GM19395 (cell line): ENCODE data around the gene THRAP3.
"Not testable (repeated sequence)": the region's sequence is repeated elsewhere in the genome, so short reads cannot be mapped to it uniquely, and the experiment has no call there.

Source experiments
- ATAC-seq: cut with Tn5 transposase; IDR thresholded peaks from one replicate; pipeline ENCODE4 v1.9.1; 2021; ENCODE audit warnings: mild to moderate bottlenecking, moderate library complexity; ENCODE audit not compliant: unreplicated experiment

The THRAP3 gene

DNA sequence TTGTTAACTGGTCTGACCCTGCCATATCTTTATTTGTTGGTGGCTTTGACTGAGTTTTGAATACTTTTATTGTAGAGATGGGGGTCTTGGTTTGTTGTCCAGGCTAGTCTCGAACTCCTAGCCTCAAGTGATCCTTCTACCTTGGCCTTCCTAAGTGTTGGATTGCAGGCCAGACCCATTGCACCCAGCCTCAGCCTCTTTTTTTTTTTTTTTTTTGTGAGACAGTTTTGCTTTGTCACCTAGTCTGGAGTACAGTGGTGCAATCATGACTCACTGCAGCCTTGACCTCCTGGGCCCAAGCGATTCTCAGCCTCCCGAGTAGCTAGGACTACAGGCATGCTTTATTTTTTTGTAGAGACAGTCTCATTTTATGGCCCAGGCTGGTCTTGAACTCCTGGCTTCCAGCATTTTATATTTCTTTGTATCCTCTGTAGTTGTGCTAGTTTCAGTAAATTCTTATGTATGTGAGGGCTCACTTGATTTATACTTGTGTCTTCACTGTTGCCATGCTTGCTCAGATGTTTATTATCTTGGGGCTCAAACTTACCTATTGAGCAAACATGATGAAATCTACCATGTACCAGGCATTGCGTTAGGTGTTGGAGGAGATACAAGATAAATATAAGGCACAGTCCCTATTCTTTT is 24.1 kb downstream of the THRAP3 start:
- ATAC-seq, result no peak

DNA sequence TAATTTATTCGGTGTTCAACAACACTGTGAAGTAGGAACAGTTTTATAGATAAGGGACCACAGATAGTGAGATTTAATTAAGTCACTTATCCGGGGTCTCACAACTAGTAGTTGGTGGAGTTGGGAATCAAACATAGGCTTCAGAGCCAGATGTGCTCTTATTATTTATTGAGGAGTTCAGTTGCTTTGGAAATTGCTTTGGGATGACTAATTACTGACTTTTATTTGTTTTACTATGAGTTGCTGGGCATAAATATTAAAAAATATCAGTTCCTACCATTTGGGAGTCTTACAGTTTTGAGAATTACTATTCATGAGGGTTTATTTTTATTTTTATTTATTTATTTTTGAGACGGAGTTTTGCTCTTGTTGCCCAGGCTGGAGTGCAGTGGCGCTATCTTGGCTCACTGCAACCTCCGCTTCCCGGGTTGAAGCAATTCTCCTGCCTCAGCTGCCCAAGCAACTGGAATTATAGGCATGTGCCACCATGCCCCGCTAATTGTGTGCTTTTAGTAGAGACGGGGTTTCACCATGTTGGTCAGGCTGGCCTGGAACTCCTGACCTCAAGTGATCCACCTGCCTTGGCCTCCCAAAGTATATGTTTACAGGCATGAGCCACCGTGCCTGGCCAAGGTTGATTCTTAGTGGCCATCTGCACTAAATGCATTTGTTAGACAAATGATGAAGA is 27.7 kb downstream of the THRAP3 start:
- ATAC-seq, result no peak

GRCh38 chr1:36252482-36252824 is 28.2 kb downstream of the THRAP3 start:
- ATAC-seq, result not testable (repeated sequence)

- ATAC-seq, result no peak
These were observed 29.1 kb downstream of the THRAP3 start for GRCh38 chr1:36253161-36253862.

DNA sequence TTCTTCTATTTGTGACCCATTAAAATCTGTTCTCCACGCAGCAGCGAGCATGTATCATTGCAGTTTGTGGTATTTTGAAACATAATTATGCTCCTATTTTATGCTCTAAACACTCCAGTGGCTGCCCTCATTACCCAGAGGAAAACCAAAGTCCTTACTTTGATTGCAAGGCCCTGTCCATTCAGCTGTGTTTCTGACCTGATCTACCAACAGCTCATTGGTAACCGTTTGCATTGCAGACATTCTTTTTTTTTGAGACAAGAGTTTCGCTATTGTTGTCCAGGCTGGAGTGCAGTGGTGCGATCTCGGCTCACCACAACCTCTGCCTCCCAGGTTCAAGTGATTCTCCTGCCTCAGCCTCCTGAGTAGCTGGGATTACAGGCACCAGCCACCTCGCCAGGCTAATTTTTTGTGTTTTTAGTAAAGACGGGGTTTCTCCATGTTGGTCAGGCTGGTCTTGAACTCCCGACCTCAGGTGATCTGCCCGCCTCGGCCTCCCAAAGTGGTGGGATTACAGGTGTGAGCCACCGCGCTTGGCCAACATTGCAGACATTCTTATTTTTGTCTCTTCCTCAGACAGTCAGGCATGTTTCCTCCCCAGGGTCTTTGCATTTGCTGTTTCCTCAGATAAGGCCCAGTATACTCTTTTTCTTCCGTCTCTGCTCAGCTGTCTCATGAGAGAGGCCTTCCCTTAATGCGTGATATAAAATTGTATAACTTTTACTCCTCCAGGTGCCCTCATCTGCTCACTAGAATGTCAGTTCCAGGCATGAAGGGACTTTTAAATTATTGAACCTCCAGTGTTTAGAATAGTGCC is 32.5 kb downstream of the THRAP3 start:
- no peak for ATAC-seq

- ATAC-seq, result no peak
These were observed 33.1 kb downstream of the THRAP3 start for GRCh38 chr1:36257375-36257767.

- no peak for ATAC-seq
These were observed 34.7 kb downstream of the THRAP3 start for GRCh38 chr1:36258960-36259344.

DNA sequence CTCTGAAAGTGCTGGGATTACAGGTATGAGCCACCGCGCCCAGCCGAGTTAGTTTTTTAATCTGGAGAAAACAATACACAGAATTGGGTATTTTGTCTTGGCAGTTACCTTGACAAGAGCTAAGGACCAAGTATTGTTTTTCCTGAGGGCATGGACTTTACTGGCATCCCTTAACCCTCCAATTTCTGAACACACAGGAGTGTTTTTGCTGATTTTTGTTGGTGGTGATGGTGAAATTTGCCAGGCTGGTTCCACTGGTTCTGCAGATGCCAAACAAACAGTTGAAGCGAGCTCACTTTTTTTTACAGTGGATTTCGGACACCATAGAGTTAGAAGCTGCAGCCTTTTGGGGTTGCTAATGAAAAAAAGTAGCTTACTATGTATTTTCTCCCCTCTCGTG is 44.7 kb downstream of the THRAP3 start:
- ATAC-seq, result no peak

GRCh38 chr1:36269408-36269838 is 45.2 kb downstream of the THRAP3 start:
- no peak for ATAC-seq

GRCh38 chr1:36273024-36273423 is 48.8 kb downstream of the THRAP3 start:
- ATAC-seq, result no peak

DNA sequence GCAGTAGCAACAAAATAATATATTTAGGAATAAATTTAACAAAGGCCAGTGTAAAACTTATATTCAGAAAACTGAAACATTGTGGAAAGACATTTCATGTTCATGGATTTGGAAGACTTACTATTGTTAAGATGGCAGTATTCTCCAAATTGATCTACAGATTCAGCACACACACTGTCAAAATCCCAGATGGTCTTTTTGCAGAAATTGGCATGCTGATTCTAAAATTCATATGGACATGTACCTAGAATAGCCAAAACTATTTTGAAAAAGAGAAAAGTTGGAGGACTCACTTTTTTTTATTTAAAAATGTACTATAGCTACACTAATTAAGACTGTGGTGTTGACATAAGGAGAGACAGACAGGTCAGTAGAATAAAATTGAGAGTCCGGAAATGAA is 50.0 kb downstream of the THRAP3 start:
- no peak for ATAC-seq

- no peak for ATAC-seq
These were observed 52.4 kb downstream of the THRAP3 start for GRCh38 chr1:36276688-36277087.

DNA sequence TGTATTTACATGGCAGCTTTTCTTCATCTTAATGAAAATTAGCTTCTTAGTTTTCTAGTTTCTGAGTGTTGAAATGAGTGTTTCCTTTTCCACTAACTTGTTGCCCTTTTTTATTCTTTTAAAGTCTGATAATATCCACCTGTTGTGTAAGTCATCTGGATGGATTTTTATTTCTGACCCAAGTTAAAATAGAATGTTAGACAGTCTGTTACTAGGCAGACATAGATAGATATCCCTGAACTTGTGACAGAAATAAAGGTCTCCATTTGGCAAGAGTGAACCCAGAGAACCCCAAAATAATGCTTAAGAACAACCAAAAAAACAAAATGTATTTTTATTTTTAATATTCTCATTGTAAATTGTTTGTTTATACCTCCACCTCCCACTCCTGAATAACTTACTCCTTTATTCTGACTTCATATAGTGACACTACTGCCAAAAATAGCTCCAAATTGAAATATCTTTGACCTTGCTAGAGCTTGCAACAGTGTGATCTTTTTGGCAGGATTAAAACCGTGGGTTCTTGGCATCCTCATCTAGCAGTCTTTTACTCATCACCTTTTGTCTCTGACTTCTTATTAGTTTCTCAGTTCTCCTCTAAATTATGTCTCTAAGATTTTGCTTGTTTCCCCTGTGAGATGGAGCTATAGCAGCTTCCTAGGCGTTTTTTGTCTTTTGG is 55.0 kb downstream of the THRAP3 start:
- no peak for ATAC-seq

DNA sequence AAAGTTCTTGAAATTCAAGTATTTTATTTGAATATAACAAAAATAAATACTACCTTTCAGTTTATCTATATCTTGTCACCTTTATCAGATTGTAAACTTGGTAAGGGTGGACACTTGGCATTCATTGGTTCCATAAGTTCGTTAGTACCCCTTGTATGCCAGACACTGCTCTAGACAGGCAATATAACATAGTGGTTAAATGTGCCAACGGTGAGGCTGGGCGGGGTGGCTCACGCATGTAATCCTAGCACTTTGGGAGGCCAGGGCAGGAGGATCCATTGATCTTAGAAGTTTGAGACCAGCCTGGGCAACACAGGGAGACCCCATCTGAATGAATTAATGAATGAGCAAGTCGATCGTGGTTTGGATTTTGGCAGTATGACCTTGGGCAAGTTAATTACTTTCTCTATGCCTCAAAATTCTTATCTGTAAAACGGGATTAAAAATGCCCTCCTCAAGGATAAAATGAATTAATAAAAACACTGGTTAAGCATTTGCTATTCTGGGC is 55.6 kb downstream of the THRAP3 start:
- ATAC-seq, result no peak

DNA sequence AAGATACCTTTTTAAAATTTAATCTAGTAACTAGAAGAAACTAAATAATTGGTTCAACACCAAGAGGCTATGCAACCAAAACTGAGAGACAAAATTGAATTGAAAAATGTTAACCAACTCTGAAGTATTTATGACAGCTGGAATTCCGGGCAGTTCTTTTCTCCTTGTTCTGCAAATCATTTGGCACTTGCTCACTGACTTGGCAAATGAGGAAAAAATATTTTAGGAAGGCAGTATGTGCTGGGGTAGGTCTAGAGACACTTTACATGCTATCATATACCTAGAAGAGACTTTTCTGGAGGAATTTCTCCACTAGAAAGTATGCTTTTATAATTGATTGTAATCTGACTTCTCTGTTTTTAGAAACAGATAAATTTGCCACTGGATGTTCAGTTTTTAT is 59.8 kb downstream of the THRAP3 start:
- ATAC-seq, result no peak

DNA sequence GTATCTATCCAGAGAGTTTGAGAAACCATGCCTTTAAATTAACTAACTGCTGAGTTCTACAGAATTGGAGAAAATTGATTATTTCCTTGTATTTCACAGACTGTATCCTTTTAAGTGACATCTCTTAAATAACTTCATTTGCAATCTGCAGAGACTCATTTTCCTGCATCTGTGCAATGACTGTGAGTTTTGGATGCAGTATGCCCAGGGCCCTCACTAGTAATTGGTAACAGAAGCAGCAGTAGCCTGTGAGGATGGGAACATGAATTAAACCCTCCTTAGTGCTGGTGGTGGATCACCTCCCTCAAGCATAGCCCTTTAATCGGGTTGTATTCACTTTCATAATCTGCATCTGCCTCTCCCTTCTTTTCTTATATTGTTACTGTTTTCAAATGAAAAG is 60.3 kb downstream of the THRAP3 start:
- no peak for ATAC-seq

DNA sequence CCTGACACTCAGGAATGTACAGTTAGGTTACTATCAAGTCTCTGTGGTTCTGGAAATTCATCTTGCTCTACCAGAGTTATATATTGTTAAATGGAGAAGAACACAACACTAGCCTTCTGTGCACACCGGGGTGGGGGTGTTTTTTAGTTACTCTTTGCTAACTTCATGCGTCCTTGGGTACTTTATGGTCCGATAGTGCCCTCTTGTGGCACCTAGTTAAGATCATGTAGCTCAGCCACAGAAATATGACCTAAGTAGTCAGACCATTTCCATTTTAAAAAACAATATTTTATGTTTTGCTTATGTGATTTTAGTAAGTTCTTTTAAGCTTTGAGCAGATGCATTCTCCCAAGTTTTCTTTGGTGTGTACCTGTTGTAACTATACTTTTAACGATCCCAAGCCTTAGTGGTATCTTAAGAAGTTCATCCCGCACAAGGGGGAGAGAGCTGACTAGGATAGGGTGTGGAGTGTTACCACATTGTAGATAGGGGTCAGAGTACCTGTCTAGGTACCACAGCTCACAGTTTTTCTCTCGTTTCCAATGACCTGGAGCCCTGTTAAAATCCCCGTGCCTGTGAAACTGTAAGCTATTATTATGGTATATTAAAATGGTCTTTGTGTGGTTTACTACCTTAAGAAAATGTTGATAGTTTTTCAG is 61.3 kb downstream of the THRAP3 start:
- no peak for ATAC-seq

GRCh38 chr1:36286802-36287201 is 62.6 kb downstream of the THRAP3 start:
- no peak for ATAC-seq

DNA sequence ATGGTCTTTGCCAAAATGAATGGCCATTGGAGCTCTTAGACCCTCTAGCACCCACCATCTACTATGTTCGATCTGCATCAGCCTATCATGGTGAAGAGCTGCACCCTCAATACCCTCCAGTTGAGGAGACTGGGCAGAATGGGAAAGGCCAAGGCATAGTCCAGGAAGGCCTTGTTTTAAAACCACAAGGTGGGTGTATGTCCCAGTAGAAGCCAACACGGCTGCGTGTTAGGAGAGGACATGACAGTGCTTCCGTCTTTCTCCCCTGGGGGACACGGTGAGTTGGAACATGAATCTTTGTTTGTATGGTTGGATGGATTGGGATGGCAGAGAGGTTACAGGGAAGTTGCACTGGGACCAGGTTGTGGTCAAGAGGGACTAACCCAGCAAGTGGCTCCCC is 63.4 kb downstream of the THRAP3 start:
- ATAC-seq, result no peak

DNA sequence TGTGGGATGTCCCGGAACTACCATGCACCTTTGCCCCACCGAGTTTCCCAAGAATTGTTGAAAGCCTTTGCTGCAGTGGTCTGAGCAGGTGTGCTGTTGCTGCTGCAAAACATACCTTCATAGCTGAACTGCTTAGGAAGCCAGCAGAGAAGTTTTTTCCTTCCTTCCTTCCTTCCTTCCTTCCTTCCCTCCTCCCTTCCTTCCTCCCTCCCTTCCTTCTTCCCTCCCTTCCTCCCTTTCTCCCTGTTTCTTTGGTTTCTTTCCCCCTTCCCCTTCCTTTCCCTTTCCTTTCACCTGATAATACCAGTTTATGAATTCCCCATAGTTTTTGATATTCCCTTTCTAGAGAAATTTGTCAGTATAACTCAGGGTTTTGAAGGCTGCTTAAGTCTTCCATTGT is 71.1 kb downstream of the THRAP3 start:
- no peak for ATAC-seq
